Activated naive CD4-positive, alpha-beta T cell treated with anti-CD3 and anti-CD28 coated beads, Interleukin-2, amount 10 ng/mL, durations not matched to agents 7 days and 5 days (primary cell): Measurements from ENCODE around the gene NR2F2.

Source experiments
- CTCF ChIA-PET: fragments of 350-600 bp; sonication (Branson Sonifier 250); formaldehyde crosslinking; loops from one replicate; lab custom pipeline; 2021; ENCODE audit warnings: antibody characterized with exemption; lab: Charles Lee
- DNase-seq: peaks from one replicate; pipeline ENCODE4 v3.0.0-alpha.2; 2020
- H3K27ac Mint-ChIP-seq: one replicate; pipeline ENCODE4 v1.8.0; 2021; ENCODE audit warnings: mild to moderate bottlenecking, moderate library complexity, mixed read lengths
- H3K27me3 Mint-ChIP-seq: one replicate; pipeline ENCODE4 v1.8.0; 2021; ENCODE audit warnings: mild to moderate bottlenecking, mixed read lengths
- H3K36me3 Mint-ChIP-seq: one replicate; pipeline ENCODE4 v1.8.0; 2021; ENCODE audit warnings: mixed read lengths
- H3K4me1 Mint-ChIP-seq: one replicate; pipeline ENCODE4 v1.8.0; 2021; ENCODE audit warnings: mixed read lengths
- H3K4me3 Mint-ChIP-seq: one replicate; pipeline ENCODE4 v1.8.0; 2021; ENCODE audit warnings: mild to moderate bottlenecking, moderate library complexity, mixed read lengths
- H3K9me3 Mint-ChIP-seq: one replicate; pipeline ENCODE4 v1.8.0; 2021; ENCODE audit warnings: mixed read lengths

Gene NR2F2

DNA sequence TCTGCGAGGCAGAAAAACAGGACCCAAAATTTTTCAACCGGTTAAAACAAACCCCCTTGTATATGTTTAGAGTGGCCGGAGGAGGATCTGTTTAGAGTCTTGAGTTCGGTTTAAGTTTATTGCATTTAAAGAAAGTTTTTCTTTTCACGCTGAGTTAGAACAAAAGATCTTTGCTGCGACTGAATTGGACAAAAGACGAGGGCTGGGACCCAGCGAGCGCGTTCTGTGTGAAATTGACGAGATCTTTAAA lies 9.8 kb downstream of the NR2F2 start:
- Mint-ChIP-seq H3K4me3 (no peak overlapping the region), H3K36me3 (peaks cover 3% of the 10 kb centered on the region), H3K9me3 (peaks cover 3% of the 10 kb centered on the region), H3K4me1 (peaks cover 3% of the 10 kb centered on the region), H3K27ac (peak overlapping the region; percentile 12), H3K27me3 (peaks cover 29% of the 10 kb centered on the region)
- CTCF ChIA-PET = no interaction called here
- DNase-seq = no peak

GRCh38 chr15:96340598-96341512 lies 10.4 kb downstream of the NR2F2 start:
- H3K27me3 Mint-ChIP-seq = peaks cover 23% of the 10 kb centered on the region
- peaks cover 3% of the 10 kb centered on the region for H3K9me3 Mint-ChIP-seq
- no peak overlapping the region for H3K4me3 Mint-ChIP-seq
- H3K36me3 Mint-ChIP-seq = peaks cover 3% of the 10 kb centered on the region
- DNase-seq = no peak
- CTCF ChIA-PET = no interaction called here
- peaks cover 5% of the 10 kb centered on the region for H3K4me1 Mint-ChIP-seq
- H3K27ac Mint-ChIP-seq = peak overlapping the region; percentile 52

- CTCF ChIA-PET = no interaction called here
- H3K4me1 Mint-ChIP-seq = peaks cover 5% of the 10 kb centered on the region
- peaks cover 3% of the 10 kb centered on the region for H3K9me3 Mint-ChIP-seq
- DNase-seq = no peak
- peaks cover 3% of the 10 kb centered on the region for H3K36me3 Mint-ChIP-seq
- H3K27ac Mint-ChIP-seq = peak overlapping the region; percentile 52
- H3K27me3 Mint-ChIP-seq = peaks cover 14% of the 10 kb centered on the region
- H3K4me3 Mint-ChIP-seq = no peak overlapping the region
Measured at GRCh38 chr15:96341513-96342405, 11.3 kb downstream of the NR2F2 start.

GRCh38 chr15:96342406-96343112 lies 12.1 kb downstream of the NR2F2 start:
- peak overlapping the region; percentile 42 for H3K27ac Mint-ChIP-seq
- CTCF ChIA-PET = interaction anchor here (1.0 kb wide), 1 partner anchor 8 kb away, joined by 3 read pairs; no protein-coding TSS in a partner anchor
- peaks cover 3% of the 10 kb centered on the region for H3K9me3 Mint-ChIP-seq
- H3K4me3 Mint-ChIP-seq = no peak overlapping the region
- DNase-seq = no peak
- peaks cover 3% of the 10 kb centered on the region for H3K36me3 Mint-ChIP-seq
- H3K4me1 Mint-ChIP-seq = peaks cover 5% of the 10 kb centered on the region
- peaks cover 6% of the 10 kb centered on the region for H3K27me3 Mint-ChIP-seq

DNA sequence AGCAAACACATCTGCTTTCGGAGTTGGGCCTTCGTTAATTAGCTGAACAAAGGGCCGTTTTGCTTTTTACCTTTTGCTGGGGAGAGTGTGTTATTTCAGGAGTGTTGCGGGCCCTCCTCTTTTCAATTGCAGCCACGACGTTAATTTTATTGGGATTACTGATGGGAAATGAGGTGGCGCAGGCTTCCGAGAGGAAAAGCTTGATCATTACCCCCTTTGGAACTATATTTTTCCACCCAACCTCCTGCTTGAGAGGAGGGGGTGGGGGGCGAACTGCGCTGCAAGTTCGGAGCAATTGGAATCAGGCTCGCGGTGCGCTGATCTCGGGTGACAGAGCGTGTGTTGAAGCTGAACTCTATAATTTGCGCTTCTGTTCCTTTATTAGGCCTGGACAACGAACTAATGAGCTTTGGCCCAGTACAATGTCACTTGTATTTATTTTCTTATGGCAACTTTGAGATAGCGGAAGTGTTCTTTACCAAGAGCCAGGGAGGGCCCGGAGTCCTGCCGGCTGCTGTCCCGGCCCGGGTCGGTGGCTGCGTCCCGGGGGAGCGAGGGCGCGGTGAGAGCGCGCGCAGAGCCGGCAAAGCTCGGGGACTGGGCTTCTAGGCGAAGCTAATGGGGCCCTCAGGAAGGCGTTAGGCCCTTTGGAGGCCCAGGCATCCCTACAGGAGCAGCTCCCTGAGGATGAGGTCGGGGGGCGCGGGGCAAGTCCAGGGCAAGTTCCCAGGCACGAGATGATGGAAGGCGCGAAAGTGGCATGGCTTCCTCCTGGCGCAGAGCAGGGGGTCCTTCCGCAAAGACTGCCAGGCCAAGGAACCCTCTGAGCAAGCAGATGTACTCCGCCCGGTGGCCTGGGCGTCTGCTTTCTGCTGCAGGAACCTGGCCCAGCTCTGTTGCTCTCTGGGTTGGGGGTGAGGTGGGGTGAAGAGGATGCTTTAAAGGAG lies 12.9 kb downstream of the NR2F2 start:
- peak overlapping the region; percentile 2 for H3K27ac Mint-ChIP-seq
- peaks cover 5% of the 10 kb centered on the region for H3K36me3 Mint-ChIP-seq
- no peaks in the 10 kb centered on the region for H3K27me3 Mint-ChIP-seq
- H3K9me3 Mint-ChIP-seq = peaks cover 3% of the 10 kb centered on the region
- H3K4me1 Mint-ChIP-seq = peaks cover 5% of the 10 kb centered on the region
- CTCF ChIA-PET = interaction anchor here (0.9 to 1.1 kb wide), 3 partner anchors 9 to 16 kb away, joined by 3 to 5 read pairs (median 3); no protein-coding TSS in a partner anchor
- DNase-seq = no peak
- no peak overlapping the region for H3K4me3 Mint-ChIP-seq

DNA sequence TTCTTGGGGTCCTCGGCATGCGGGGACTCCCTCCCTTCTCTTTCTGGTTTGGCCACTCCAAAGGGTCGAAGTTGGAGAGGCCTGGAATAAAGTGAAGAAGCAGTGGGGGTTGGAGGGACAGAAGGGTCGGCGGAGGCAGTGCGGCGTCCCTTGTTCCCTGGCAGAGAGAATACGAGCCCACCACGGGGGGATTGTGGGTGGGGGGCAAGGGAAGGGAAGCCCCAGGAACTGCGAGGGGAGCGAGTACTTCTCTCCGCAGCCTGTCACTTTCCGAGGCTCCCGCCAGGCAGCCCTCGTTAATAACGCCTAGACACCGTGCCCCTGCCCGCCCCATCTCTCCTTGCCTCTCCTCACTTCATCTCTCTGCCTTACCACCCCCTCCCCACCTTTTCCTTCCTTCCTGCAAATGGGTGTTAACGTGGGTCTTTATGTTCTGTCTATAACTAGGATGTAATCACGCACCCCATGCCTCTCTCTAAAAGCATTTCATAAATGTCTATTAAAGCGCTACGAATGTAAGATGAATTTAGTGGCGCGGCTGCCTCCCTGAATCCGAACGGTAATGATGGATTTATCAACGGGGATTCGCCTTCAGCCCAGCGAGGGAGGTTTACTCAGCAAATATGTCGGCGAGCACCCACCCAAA lies 13.7 kb downstream of the NR2F2 start:
- no peak for DNase-seq
- Mint-ChIP-seq H3K27ac (peak overlapping the region; percentile 2), H3K9me3 (peaks cover 3% of the 10 kb centered on the region), H3K4me3 (no peak overlapping the region), H3K27me3 (no peaks in the 10 kb centered on the region), H3K4me1 (peaks cover 5% of the 10 kb centered on the region), H3K36me3 (peaks cover 5% of the 10 kb centered on the region)
- CTCF ChIA-PET = interaction anchor here (0.9 to 1.1 kb wide), 2 partner anchors 13 to 17 kb away, joined by 3 to 5 read pairs; no protein-coding TSS in a partner anchor

DNA sequence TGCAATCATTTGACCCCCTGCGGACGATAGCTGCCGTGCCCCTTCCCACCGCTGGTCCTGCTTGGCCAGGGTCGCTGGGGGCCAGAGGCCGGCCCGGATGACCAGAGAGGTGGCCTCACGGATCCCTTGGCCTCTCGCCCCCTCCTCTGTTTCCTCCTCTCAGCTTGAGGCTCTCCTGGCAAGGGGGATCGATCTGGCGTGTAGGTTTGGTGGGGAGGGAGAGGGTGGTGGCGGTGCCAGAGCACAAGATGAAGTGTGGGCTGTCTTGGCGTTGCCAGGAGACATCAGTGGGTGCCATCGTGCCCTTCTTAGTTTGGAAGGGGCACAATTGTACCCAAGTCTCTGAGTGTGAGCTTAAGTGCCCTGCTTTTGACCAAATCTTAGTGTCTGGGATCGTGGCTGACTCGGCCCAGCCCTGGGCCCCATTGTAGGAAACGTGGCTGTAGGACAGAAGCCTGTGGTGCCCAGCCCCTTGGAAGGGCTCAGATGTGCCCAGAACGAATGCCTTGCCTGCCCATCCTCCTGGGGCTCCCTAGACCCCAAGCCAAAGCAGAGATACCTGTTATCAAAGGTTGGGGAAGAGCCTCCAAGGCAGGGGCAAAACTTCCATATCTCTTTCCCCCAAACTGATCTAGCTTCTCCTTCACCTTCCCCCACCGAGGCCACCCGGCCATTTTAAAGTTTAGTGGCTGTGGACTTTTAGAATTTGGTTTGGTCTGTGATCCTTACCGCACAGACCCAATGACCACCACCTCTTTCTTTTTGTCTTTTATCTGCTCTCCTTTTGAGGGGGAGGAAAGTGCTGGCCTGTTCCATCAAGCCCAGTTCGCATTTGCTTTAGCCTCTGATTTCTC lies 14.4 kb downstream of the NR2F2 start:
- no peak overlapping the region for H3K27ac Mint-ChIP-seq
- peaks cover 5% of the 10 kb centered on the region for H3K36me3 Mint-ChIP-seq
- CTCF ChIA-PET = interaction anchor here (2.3 kb wide), 1 partner anchor 18 kb away, joined by 7 read pairs; no protein-coding TSS in a partner anchor
- peaks cover 3% of the 10 kb centered on the region for H3K9me3 Mint-ChIP-seq
- DNase-seq = no peak
- H3K4me1 Mint-ChIP-seq = peaks cover 5% of the 10 kb centered on the region
- no peak overlapping the region for H3K4me3 Mint-ChIP-seq
- H3K27me3 Mint-ChIP-seq = no peaks in the 10 kb centered on the region

GRCh38 chr15:96345560-96346399 lies 15.3 kb downstream of the NR2F2 start:
- peaks cover 5% of the 10 kb centered on the region for H3K4me1 Mint-ChIP-seq
- CTCF ChIA-PET = interaction anchor here (0.7 to 2.3 kb wide), 2 partner anchors 17 to 19 kb away, joined by 3 to 7 read pairs; no protein-coding TSS in a partner anchor
- peaks cover 3% of the 10 kb centered on the region for H3K9me3 Mint-ChIP-seq
- no peak overlapping the region for H3K27ac Mint-ChIP-seq
- DNase-seq = peak; percentile 44
- peaks cover 5% of the 10 kb centered on the region for H3K36me3 Mint-ChIP-seq
- H3K4me3 Mint-ChIP-seq = no peak overlapping the region
- no peaks in the 10 kb centered on the region for H3K27me3 Mint-ChIP-seq

GRCh38 chr15:96346409-96346970 lies 16.0 kb downstream of the NR2F2 start:
- CTCF ChIA-PET = interaction anchor here (0.7 to 2.3 kb wide), 3 partner anchors 16 to 20 kb away, joined by 3 to 7 read pairs (median 3); no protein-coding TSS in a partner anchor
- Mint-ChIP-seq H3K9me3 (peaks cover under 1% of the 10 kb centered on the region), H3K27ac (no peak overlapping the region), H3K27me3 (no peaks in the 10 kb centered on the region), H3K4me1 (peaks cover 2% of the 10 kb centered on the region), H3K4me3 (no peak overlapping the region), H3K36me3 (peaks cover 5% of the 10 kb centered on the region)
- DNase-seq = no peak

- H3K27ac Mint-ChIP-seq = no peak overlapping the region
- peaks cover 5% of the 10 kb centered on the region for H3K36me3 Mint-ChIP-seq
- no peak overlapping the region for H3K4me3 Mint-ChIP-seq
- no peaks in the 10 kb centered on the region for H3K9me3 Mint-ChIP-seq
- CTCF ChIA-PET = interaction anchor here (0.7 to 2.3 kb wide), 2 partner anchors 15 to 21 kb away, joined by 3 to 7 read pairs; no protein-coding TSS in a partner anchor
- H3K4me1 Mint-ChIP-seq = peaks cover 2% of the 10 kb centered on the region
- DNase-seq = no peak
- H3K27me3 Mint-ChIP-seq = no peaks in the 10 kb centered on the region
Measured at GRCh38 chr15:96347181-96348111, 16.9 kb downstream of the NR2F2 start.
